ENCODE measurements around the gene PTPRA.
"Not testable (repeated sequence)": the region's sequence is repeated elsewhere in the genome, so short reads cannot be mapped to it uniquely, and the experiment has no call there.

The PTPRA gene

GRCh38 chr20:2883726-2884637 is 10.7 kb downstream of the PTPRA start:
- no peak for DNase-seq

- no peak for DNase-seq
These were observed 14.4 kb downstream of the PTPRA start for GRCh38 chr20:2887715-2888114.

GRCh38 chr20:2888224-2888955 is 15.1 kb downstream of the PTPRA start:
- no peak for DNase-seq

GRCh38 chr20:2889209-2889608 is 15.9 kb downstream of the PTPRA start:
- DNase-seq, result no peak

- no peak for DNase-seq
These were observed 16.5 kb downstream of the PTPRA start for GRCh38 chr20:2889797-2890196.

- DNase-seq, result no peak
These were observed 17.5 kb downstream of the PTPRA start for GRCh38 chr20:2890742-2891141.

- DNase-seq, result no peak
These were observed 18.1 kb downstream of the PTPRA start for GRCh38 chr20:2891343-2891742.

GRCh38 chr20:2892376-2892775 is 19.1 kb downstream of the PTPRA start:
- no peak for DNase-seq

- no peak for DNase-seq
These were observed 20.9 kb downstream of the PTPRA start for GRCh38 chr20:2894221-2894620.

- DNase-seq, result not testable (repeated sequence)
These were observed 21.9 kb downstream of the PTPRA start for GRCh38 chr20:2895154-2895553.

- no peak for DNase-seq
These were observed 26.0 kb downstream of the PTPRA start for GRCh38 chr20:2899243-2899642.

- no peak for DNase-seq
These were observed 27.7 kb downstream of the PTPRA start for GRCh38 chr20:2900845-2901592.

- DNase-seq, result peak in 9 of 58 donors; percentile 3 to 42 (median 12)
These were observed 29.0 kb downstream of the PTPRA start for GRCh38 chr20:2902291-2902690.

- no peak for DNase-seq
These were observed 29.5 kb downstream of the PTPRA start for GRCh38 chr20:2902818-2903217.

GRCh38 chr20:2903686-2904085 is 30.4 kb downstream of the PTPRA start:
- no peak for DNase-seq

GRCh38 chr20:2907519-2907918 is 34.2 kb downstream of the PTPRA start:
- DNase-seq, result no peak

- DNase-seq, result no peak
These were observed 36.7 kb downstream of the PTPRA start for GRCh38 chr20:2909953-2910352.

GRCh38 chr20:2911200-2911599 is 37.9 kb downstream of the PTPRA start:
- DNase-seq, result no peak

GRCh38 chr20:2914160-2914559 is 40.9 kb downstream of the PTPRA start:
- peak in 1 of 58 donors; percentile 17 for DNase-seq

GRCh38 chr20:2917266-2917665 is 44.0 kb downstream of the PTPRA start:
- no peak for DNase-seq

GRCh38 chr20:2918096-2919049 is 45.1 kb downstream of the PTPRA start:
- DNase-seq, result no peak

Data from anterior cingulate cortex (tissue), 58 donors.